GM12873 (cell line): ENCODE measurements around the gene HINT1.

ENCODE experiments used
- TF ChIP-seq, protein P1 (sequence below): IDR thresholded peaks from 2 replicates; pipeline ENCODE4 v1.5.1; 2012; ENCODE audit warnings: low read depth, mild to moderate bottlenecking, moderate library complexity, low read length, control low read depth; ENCODE audit not compliant: insufficient read depth; ENCODE audit errors: missing control alignments

Gene HINT1

DNA sequence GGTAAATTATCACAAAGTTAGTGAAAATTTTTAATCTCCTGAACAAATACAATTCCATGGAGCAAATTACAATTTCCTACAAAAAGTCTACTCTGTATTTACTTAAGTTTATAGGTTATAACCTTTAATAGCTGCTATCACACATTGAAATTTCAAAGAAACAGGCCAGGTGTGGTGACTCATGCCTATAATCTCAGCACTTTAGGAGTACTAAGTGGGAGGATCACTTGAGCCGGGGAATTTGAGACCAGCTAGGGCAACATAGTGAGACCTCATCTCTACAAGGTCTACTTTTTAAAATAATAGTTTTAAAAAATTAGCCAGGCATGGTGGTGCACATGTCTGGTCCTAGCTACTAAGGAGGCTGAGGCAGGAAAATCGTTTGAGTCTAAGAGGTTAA lies 50.3 kb downstream of the HINT1 start:
- TF ChIP-seq, protein P1, sequence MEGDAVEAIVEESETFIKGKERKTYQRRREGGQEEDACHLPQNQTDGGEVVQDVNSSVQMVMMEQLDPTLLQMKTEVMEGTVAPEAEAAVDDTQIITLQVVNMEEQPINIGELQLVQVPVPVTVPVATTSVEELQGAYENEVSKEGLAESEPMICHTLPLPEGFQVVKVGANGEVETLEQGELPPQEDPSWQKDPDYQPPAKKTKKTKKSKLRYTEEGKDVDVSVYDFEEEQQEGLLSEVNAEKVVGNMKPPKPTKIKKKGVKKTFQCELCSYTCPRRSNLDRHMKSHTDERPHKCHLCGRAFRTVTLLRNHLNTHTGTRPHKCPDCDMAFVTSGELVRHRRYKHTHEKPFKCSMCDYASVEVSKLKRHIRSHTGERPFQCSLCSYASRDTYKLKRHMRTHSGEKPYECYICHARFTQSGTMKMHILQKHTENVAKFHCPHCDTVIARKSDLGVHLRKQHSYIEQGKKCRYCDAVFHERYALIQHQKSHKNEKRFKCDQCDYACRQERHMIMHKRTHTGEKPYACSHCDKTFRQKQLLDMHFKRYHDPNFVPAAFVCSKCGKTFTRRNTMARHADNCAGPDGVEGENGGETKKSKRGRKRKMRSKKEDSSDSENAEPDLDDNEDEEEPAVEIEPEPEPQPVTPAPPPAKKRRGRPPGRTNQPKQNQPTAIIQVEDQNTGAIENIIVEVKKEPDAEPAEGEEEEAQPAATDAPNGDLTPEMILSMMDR, result no peak

DNA sequence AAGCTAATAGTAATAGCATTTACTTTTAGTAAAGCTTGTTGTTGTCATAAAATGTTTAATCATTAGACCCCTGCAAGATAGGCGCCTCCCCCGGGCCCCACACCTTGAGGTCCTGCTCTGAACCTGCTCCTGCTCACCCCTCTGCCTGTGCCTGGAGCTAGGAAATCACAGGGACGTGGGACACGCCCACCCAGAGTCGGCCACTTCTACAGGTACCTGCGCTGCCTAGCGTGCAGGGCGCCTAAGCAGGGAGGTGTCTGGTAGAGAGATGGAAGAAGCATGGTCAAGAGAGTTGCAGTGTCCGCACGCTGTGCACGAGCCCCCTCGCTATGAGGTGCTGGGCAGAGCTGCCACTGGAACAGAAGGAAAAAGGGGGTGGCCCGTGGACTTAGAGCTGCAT lies 52.6 kb downstream of the HINT1 start:
- TF ChIP-seq, protein P1, result no peak

DNA sequence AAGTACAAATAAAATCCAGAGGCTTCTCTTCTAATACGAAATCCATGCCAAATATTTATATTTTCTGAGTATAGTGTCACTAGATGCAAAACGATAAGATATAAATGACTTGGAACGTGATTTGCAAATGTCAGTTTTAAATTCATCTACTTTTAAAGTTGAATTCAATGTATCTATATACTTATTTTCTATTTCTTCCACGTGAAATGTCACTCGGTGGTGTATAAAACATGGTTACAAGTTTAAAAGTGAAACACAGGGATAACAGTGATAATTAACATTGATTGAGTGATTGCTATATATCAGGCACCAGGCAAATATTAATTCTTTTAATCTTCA lies 54.8 kb downstream of the HINT1 start:
- TF ChIP-seq, protein P1, result no peak

DNA sequence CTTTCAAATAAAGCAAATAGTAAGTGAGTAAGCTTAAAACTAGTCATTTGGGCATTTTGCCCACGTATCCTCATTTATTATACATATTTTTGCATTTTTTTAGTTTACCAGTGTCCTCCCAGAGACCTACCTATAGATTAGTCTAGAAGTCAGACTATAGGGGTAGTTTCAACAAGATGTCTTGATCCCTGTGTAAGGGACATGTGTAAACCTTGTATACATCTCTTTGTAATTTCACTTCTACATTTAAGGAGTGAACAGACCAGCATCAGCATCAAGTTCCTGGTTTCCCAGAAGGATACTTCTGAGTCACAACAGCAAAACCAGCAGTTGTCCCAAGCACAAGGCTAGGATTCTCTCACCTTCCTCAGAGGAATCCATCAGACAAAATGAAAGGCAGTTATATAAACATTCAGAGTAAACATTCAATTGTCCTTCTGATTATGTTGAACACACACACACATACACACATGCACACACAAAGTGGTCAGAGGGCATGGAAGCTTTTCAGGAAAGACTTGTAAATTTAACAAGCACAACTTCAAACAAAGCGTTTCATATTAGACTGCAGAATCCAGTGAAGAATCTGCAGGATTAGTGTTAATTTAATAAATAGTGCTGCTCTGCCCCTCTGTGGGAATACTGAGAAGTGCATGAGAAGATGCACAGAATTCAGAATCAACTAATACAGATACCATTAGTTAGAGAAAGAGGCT lies 55.4 kb downstream of the HINT1 start:
- TF ChIP-seq, protein P1, result peak; percentile 60
